Stimulated activated memory B cell treated with anti-CD40 and anti-IgM and Interleukin-4, amounts not matched to agents 10 μg/mL and 1 μg/mL and 100 μg/mL, for 72 hours (primary cell): ENCODE data around the gene CELF4.

Source experiments
- ATAC-seq: fragments of 150-1000 bp; cut with Tn5 transposase; 2 replicates; pipeline ENCODE4 v1.10.0; 2021
- H3K27ac Mint-ChIP-seq: one replicate; pipeline ENCODE4 v1.8.0; 2022; ENCODE audit warnings: mild to moderate bottlenecking, mixed read lengths
- H3K27me3 Mint-ChIP-seq: one replicate; pipeline ENCODE4 v1.8.0; 2022; ENCODE audit warnings: mixed read lengths
- H3K36me3 Mint-ChIP-seq: one replicate; pipeline ENCODE4 v1.8.0; 2022; ENCODE audit warnings: mixed read lengths
- H3K4me1 Mint-ChIP-seq: one replicate; pipeline ENCODE4 v1.8.0; 2022; ENCODE audit warnings: mixed read lengths
- H3K4me3 Mint-ChIP-seq: one replicate; pipeline ENCODE4 v1.8.0; 2022; ENCODE audit warnings: mild to moderate bottlenecking, moderate library complexity, mixed read lengths
- H3K9me3 Mint-ChIP-seq: one replicate; pipeline ENCODE4 v1.8.0; 2022; ENCODE audit warnings: mixed read lengths

Gene CELF4

DNA sequence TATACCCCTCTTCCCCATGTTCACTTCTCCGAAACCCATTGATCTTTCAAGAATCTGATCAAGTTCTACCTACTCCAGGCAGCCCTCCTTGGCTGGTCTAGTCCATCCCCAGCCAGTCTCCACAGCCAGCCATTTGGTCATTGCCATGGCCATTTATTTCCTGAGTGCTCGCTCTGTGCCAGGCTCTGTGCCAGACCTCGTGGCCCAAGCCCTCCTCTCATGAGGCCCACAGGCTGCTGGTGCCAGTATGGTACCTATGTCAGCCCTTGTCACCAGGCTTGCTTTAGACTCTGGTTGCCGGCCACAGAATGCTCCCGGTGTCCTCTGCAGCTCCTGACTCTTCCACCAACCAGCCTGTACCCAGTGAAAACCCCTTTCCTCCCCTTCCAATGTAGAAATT, 78.8 kb downstream of the CELF4 start:
- H3K27ac Mint-ChIP-seq: no peak overlapping the region
- no peak for ATAC-seq
- no peaks in the 10 kb centered on the region for H3K9me3 Mint-ChIP-seq
- peaks cover 55% of the 10 kb centered on the region for H3K27me3 Mint-ChIP-seq
- H3K36me3 Mint-ChIP-seq: no peaks in the 10 kb centered on the region
- no peak overlapping the region for H3K4me3 Mint-ChIP-seq
- peaks cover 10% of the 10 kb centered on the region for H3K4me1 Mint-ChIP-seq

- Mint-ChIP-seq H3K9me3 (no peaks in the 10 kb centered on the region), H3K27ac (no peak overlapping the region), H3K36me3 (no peaks in the 10 kb centered on the region), H3K4me1 (peaks cover 10% of the 10 kb centered on the region), H3K4me3 (no peak overlapping the region), H3K27me3 (peaks cover 44% of the 10 kb centered on the region)
- ATAC-seq: no peak
These were observed 80.4 kb downstream of the CELF4 start for GRCh38 chr18:37484983-37485834.

GRCh38 chr18:37483984-37484819, 81.4 kb downstream of the CELF4 start:
- no peak overlapping the region for H3K27ac Mint-ChIP-seq
- peaks cover 39% of the 10 kb centered on the region for H3K27me3 Mint-ChIP-seq
- H3K4me1 Mint-ChIP-seq: peaks cover 10% of the 10 kb centered on the region
- no peak for ATAC-seq
- no peaks in the 10 kb centered on the region for H3K36me3 Mint-ChIP-seq
- H3K4me3 Mint-ChIP-seq: no peak overlapping the region
- no peaks in the 10 kb centered on the region for H3K9me3 Mint-ChIP-seq

DNA sequence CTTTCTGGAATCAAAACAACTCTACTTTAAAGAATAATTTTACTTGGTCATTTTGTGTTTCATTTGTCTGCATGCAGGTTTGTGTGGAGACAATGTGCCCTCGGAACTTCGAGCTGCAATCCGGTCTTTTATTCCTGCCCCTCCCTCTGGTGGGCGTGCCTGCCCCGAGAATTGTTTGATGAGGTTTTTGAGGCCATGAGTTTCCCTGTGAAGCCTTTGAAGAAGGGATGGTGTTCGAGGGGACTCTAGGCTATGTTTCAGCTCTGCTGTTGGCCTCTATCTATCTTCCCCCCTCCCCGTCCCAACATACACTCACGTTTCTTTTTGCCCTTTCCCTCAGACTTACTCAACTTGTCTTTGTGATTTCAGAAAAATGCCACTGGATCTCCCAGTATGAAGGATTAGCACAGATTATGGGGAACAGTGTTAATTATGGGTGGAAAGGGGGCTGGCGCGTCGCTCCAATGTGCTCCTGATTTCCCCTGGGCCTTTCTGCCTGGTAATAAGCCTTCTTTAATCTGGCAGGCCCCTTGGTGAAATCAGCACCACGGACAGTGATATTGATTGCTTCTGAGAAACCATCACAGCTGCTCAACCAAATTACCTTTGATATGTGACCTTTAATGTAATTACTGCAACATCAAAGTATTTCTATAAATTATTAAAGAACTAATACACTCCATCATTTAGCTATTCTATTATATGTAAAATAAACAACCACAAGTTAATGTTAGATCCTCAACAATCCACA, 82.2 kb downstream of the CELF4 start:
- no peak for ATAC-seq
- no peaks in the 10 kb centered on the region for H3K9me3 Mint-ChIP-seq
- H3K27me3 Mint-ChIP-seq: peaks cover 32% of the 10 kb centered on the region
- H3K4me3 Mint-ChIP-seq: no peak overlapping the region
- no peaks in the 10 kb centered on the region for H3K36me3 Mint-ChIP-seq
- no peak overlapping the region for H3K27ac Mint-ChIP-seq
- H3K4me1 Mint-ChIP-seq: peaks cover 10% of the 10 kb centered on the region

DNA sequence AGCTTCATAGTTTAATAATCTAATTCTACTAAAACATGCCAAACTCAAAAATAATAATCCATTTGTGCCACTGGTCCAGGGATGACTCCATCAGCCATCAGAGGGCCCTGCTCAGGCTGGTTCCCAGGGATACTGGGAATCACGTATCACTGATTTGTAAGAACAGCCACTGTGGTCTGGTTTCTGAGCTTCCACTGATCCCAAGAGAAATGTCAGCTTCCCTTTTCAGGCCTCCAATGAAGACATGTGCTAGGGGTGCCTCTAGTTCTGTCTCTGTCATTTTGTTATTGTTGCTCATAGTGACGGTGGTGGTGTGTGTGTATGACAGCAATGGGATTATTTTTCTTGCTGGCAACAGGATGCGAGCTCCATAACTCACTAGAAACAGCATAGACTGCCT, 83.2 kb downstream of the CELF4 start:
- Mint-ChIP-seq H3K4me3 (no peak overlapping the region), H3K4me1 (peaks cover 10% of the 10 kb centered on the region), H3K9me3 (no peaks in the 10 kb centered on the region), H3K27ac (no peak overlapping the region), H3K27me3 (peaks cover 32% of the 10 kb centered on the region), H3K36me3 (no peaks in the 10 kb centered on the region)
- no peak for ATAC-seq

DNA sequence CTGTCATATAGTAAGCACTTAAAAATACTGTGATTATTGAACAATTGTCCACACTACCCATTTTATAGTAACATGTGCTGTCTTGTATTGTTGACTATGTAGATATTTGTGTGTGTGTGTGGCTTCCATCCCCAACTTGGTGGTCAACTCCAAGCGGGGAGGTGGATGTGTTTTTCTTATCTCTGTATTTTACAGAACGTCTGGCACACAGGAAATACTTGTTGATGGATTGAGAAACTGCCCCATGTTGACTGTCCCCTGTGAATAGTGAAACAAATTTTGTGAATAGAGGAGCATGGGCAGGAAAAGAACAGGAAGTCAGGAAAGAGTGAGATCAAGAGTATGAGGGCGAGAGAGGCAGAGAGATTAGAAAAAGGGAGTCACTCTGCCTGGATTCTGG, 83.6 kb downstream of the CELF4 start:
- peaks cover 32% of the 10 kb centered on the region for H3K27me3 Mint-ChIP-seq
- ATAC-seq: no peak

DNA sequence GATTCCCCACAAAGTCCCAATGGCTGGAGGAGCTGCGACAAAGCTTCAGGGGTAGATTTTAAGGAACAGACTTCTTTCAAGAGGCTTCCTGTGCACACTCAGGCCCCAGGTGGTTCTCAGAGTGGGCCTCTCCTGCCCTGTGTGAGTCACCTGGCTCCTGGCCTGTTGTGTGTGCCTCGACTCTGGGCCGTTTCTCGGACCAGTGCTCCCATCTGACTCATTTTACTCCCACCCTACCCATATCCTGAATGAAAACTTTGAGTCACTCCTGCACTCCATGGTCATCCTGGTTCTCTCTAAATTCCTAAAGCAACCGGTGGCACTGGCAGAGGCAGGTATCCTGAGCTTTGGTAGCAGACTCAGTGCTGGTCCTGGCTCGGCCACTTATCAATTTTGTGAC, 84.1 kb downstream of the CELF4 start:
- H3K4me1 Mint-ChIP-seq: peaks cover 10% of the 10 kb centered on the region
- H3K4me3 Mint-ChIP-seq: no peak overlapping the region
- no peaks in the 10 kb centered on the region for H3K36me3 Mint-ChIP-seq
- peak; percentile 49 for ATAC-seq
- no peak overlapping the region for H3K27ac Mint-ChIP-seq
- peaks cover 32% of the 10 kb centered on the region for H3K27me3 Mint-ChIP-seq
- no peaks in the 10 kb centered on the region for H3K9me3 Mint-ChIP-seq

More for the DNA sequence above, 83.6 kb downstream of the CELF4 start:
- Mint-ChIP-seq H3K4me1 (peaks cover 10% of the 10 kb centered on the region), H3K27ac (no peak overlapping the region), H3K4me3 (no peak overlapping the region), H3K9me3 (no peaks in the 10 kb centered on the region), H3K36me3 (no peaks in the 10 kb centered on the region)

- Mint-ChIP-seq H3K27ac (no peak overlapping the region), H3K27me3 (peaks cover 30% of the 10 kb centered on the region), H3K4me3 (no peak overlapping the region), H3K4me1 (peaks cover 6% of the 10 kb centered on the region), H3K36me3 (no peaks in the 10 kb centered on the region), H3K9me3 (no peaks in the 10 kb centered on the region)
- ATAC-seq: no peak
These were observed 84.5 kb downstream of the CELF4 start for GRCh38 chr18:37481072-37481471.

GRCh38 chr18:37476611-37477295, 88.8 kb downstream of the CELF4 start:
- ATAC-seq: no peak
- H3K9me3 Mint-ChIP-seq: no peaks in the 10 kb centered on the region
- no peak overlapping the region for H3K27ac Mint-ChIP-seq
- no peak overlapping the region for H3K4me3 Mint-ChIP-seq
- H3K36me3 Mint-ChIP-seq: no peaks in the 10 kb centered on the region
- peaks cover 22% of the 10 kb centered on the region for H3K27me3 Mint-ChIP-seq
- H3K4me1 Mint-ChIP-seq: no peaks in the 10 kb centered on the region

GRCh38 chr18:37476182-37476581, 89.4 kb downstream of the CELF4 start:
- no peak overlapping the region for H3K27ac Mint-ChIP-seq
- no peaks in the 10 kb centered on the region for H3K36me3 Mint-ChIP-seq
- no peaks in the 10 kb centered on the region for H3K9me3 Mint-ChIP-seq
- H3K4me1 Mint-ChIP-seq: no peaks in the 10 kb centered on the region
- no peak overlapping the region for H3K4me3 Mint-ChIP-seq
- ATAC-seq: no peak
- peaks cover 22% of the 10 kb centered on the region for H3K27me3 Mint-ChIP-seq

DNA sequence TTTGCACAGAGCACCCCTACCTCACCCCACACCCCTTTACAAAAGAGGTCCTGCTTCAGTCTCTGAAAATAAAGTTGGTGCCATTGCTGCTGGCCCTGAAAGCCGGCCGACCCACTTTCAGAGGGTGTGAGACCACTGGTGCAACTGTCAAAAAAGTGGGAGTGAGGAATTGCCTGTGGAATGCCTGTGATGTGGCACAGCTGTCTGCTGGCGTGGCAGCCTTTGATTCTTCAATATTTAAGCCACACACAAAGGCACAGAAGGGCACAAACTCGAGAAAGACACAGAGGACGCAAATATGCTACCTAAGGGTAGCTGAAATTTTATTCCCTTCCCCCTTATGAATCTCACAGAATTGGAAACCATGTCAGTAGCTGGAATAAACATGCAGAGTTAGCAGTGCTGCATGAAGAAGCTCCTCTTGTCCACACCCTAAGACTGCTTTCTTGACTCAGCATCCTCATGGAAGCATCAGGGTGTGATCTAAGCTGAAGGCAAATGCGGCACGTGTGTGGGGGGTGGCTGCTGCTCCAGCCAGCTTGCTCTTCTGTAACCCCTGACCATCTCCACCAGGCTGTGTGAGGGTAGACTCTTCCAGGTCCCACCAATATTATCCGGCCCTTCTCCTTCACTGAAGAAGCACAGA, 92.3 kb downstream of the CELF4 start:
- H3K4me3 Mint-ChIP-seq: no peak overlapping the region
- H3K4me1 Mint-ChIP-seq: no peaks in the 10 kb centered on the region
- H3K27ac Mint-ChIP-seq: no peak overlapping the region
- H3K9me3 Mint-ChIP-seq: peaks cover 3% of the 10 kb centered on the region
- no peaks in the 10 kb centered on the region for H3K36me3 Mint-ChIP-seq
- H3K27me3 Mint-ChIP-seq: peaks cover 20% of the 10 kb centered on the region
- ATAC-seq: no peak

- Mint-ChIP-seq H3K27me3 (peaks cover 13% of the 10 kb centered on the region), H3K27ac (no peak overlapping the region), H3K36me3 (no peaks in the 10 kb centered on the region), H3K4me1 (no peaks in the 10 kb centered on the region), H3K9me3 (peaks cover 6% of the 10 kb centered on the region), H3K4me3 (no peak overlapping the region)
- ATAC-seq: no peak
These were observed 94.0 kb downstream of the CELF4 start for GRCh38 chr18:37471637-37472036.

DNA sequence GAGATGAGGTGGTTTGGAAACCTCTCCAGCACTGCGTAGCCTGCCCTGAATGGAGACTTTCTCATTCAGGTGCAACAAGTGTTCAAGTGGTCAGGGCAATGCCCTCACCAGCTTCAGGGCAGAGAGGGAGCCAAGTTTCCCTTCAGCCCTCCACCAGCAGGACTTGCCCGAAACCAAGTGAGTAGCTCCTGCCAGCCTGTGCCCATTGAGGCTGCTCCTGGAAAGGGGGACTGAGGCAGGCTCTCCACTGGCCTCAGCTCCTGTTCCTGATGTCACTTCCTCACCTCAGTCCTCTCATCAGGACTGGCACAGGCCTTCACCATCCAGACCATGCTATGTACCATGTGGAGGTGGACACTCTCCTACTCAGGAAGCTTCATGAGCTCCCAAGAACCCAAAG, 94.6 kb downstream of the CELF4 start:
- H3K4me1 Mint-ChIP-seq: no peaks in the 10 kb centered on the region
- ATAC-seq: no peak
- peaks cover 14% of the 10 kb centered on the region for H3K27me3 Mint-ChIP-seq
- H3K36me3 Mint-ChIP-seq: no peaks in the 10 kb centered on the region
- H3K4me3 Mint-ChIP-seq: no peak overlapping the region
- H3K27ac Mint-ChIP-seq: no peak overlapping the region
- H3K9me3 Mint-ChIP-seq: peaks cover 6% of the 10 kb centered on the region

DNA sequence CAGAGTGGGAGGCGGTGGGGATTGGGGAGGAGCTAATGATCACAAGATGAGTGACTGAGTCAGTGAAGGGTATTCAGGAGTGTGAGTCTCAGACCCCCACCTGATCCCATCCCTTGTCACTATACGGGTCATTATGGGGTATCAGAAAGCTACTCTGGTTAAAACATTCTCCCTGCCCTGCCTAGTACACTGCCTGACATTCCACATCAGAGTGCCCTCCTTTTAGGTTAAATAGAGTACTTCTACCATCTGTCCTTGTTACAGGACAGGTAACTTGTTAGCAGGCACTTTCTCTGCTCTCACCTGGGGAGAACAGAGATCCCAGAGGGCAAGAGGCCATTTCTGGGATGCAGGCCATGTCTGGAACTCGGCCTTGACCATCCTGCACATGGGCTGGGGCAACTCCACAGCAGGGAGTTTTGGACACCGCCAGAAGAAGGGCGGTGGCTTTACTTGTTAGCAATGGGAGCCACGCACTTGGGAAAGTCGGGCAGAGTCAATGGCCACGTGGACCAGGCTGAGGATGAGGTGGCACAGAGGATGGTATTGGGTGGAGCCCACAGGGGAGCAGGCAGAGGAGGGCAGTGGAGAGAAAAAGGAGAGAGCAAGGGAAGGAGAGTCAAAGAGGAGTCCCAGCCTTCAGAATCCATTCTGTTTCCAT, 98.5 kb downstream of the CELF4 start:
- Mint-ChIP-seq H3K36me3 (no peaks in the 10 kb centered on the region), H3K4me3 (no peak overlapping the region), H3K27ac (no peak overlapping the region), H3K27me3 (peaks cover 19% of the 10 kb centered on the region), H3K9me3 (peaks cover 6% of the 10 kb centered on the region), H3K4me1 (no peaks in the 10 kb centered on the region)
- no peak for ATAC-seq
